ENCODE results near the gene AJAP1.

Gene AJAP1

GRCh38 chr1:4770713-4771112 is 116.3 kb downstream of the AJAP1 start:
- DNase-seq: no peak
- no peak for TF ChIP-seq POLR2A (IDR thresholded peaks at IDR 0.05; ENCODE audit: low read length)
- no peak for TF ChIP-seq GATA1 (IDR thresholded peaks at IDR 0.05; ENCODE audit: low read depth, low read length)

GRCh38 chr1:4771267-4771666 is 116.9 kb downstream of the AJAP1 start:
- no peak for DNase-seq
- TF ChIP-seq POLR2A (IDR thresholded peaks at IDR 0.05; ENCODE audit: low read length): no peak
- TF ChIP-seq GATA1 (IDR thresholded peaks at IDR 0.05; ENCODE audit: low read depth, low read length): no peak

- no peak for DNase-seq
- TF ChIP-seq GATA1 (IDR thresholded peaks at IDR 0.05; ENCODE audit: low read depth, low read length) (no peak), POLR2A (IDR thresholded peaks at IDR 0.05; ENCODE audit: low read length) (no peak)
These were observed 117.3 kb downstream of the AJAP1 start for GRCh38 chr1:4771721-4772120.

- DNase-seq: no peak
- TF ChIP-seq POLR2A (IDR thresholded peaks at IDR 0.05; ENCODE audit: low read length) (no peak), GATA1 (IDR thresholded peaks at IDR 0.05; ENCODE audit: low read depth, low read length) (no peak)
These were observed 118.0 kb downstream of the AJAP1 start for GRCh38 chr1:4772294-4773010.

GRCh38 chr1:4773226-4773625 is 118.8 kb downstream of the AJAP1 start:
- DNase-seq: no peak
- TF ChIP-seq GATA1 (IDR thresholded peaks at IDR 0.05; ENCODE audit: low read depth, low read length): no peak
- TF ChIP-seq POLR2A (IDR thresholded peaks at IDR 0.05; ENCODE audit: low read length): no peak

- TF ChIP-seq GATA1 (IDR thresholded peaks at IDR 0.05; ENCODE audit: low read depth, low read length): no peak
- no peak for TF ChIP-seq POLR2A (IDR thresholded peaks at IDR 0.05; ENCODE audit: low read length)
These were observed 121.1 kb downstream of the AJAP1 start for GRCh38 chr1:4775506-4775905.

GRCh38 chr1:4778056-4778455 is 123.6 kb downstream of the AJAP1 start:
- DNase-seq: peak in 1 of 2 experiments; percentile 6

More at GRCh38 chr1:4775506-4775905, 121.1 kb downstream of the AJAP1 start:
- DNase-seq: no peak

GRCh38 chr1:4781646-4782045 is 127.2 kb downstream of the AJAP1 start:
- TF ChIP-seq GATA1 (IDR thresholded peaks at IDR 0.05; ENCODE audit: low read depth, low read length): no peak
- no peak for TF ChIP-seq POLR2A (IDR thresholded peaks at IDR 0.05; ENCODE audit: low read length)
- DNase-seq: no peak

More at GRCh38 chr1:4778056-4778455, 123.6 kb downstream of the AJAP1 start:
- TF ChIP-seq POLR2A (IDR thresholded peaks at IDR 0.05; ENCODE audit: low read length) (no peak), GATA1 (IDR thresholded peaks at IDR 0.05; ENCODE audit: low read depth, low read length) (no peak)

GRCh38 chr1:4784761-4785160 is 130.4 kb downstream of the AJAP1 start:
- TF ChIP-seq GATA1 (IDR thresholded peaks at IDR 0.05; ENCODE audit: low read depth, low read length) (no peak), POLR2A (IDR thresholded peaks at IDR 0.05; ENCODE audit: low read length) (no peak)
- DNase-seq: no peak

GRCh38 chr1:4786055-4786454 is 131.6 kb downstream of the AJAP1 start:
- no peak for DNase-seq
- no peak for TF ChIP-seq POLR2A (IDR thresholded peaks at IDR 0.05; ENCODE audit: low read length)
- no peak for TF ChIP-seq GATA1 (IDR thresholded peaks at IDR 0.05; ENCODE audit: low read depth, low read length)

GRCh38 chr1:4787551-4787950 is 133.1 kb downstream of the AJAP1 start:
- DNase-seq: no peak
- TF ChIP-seq GATA1 (IDR thresholded peaks at IDR 0.05; ENCODE audit: low read depth, low read length) (no peak), POLR2A (IDR thresholded peaks at IDR 0.05; ENCODE audit: low read length) (no peak)

GRCh38 chr1:4792565-4792964 is 138.2 kb downstream of the AJAP1 start:
- DNase-seq: no peak
- no peak for TF ChIP-seq POLR2A (IDR thresholded peaks at IDR 0.05; ENCODE audit: low read length)
- no peak for TF ChIP-seq GATA1 (IDR thresholded peaks at IDR 0.05; ENCODE audit: low read depth, low read length)

- TF ChIP-seq POLR2A (IDR thresholded peaks at IDR 0.05; ENCODE audit: low read length) (no peak), GATA1 (IDR thresholded peaks at IDR 0.05; ENCODE audit: low read depth, low read length) (no peak)
- no peak for DNase-seq
These were observed 139.8 kb downstream of the AJAP1 start for GRCh38 chr1:4794020-4794780.

GRCh38 chr1:4796161-4797015 is 142.0 kb downstream of the AJAP1 start:
- no peak for TF ChIP-seq POLR2A (IDR thresholded peaks at IDR 0.05; ENCODE audit: low read length)
- no peak for TF ChIP-seq GATA1 (IDR thresholded peaks at IDR 0.05; ENCODE audit: low read depth, low read length)
- DNase-seq: no peak
